Suppressor macrophage (primary cell): ENCODE data around the gene OR1K1.
A peak's percentile ranks its signal among the peaks of the same experiment; 100 is the strongest.
"Not testable (repeated sequence)": the region's sequence is repeated elsewhere in the genome, so short reads cannot be mapped to it uniquely, and the experiment has no call there.

ENCODE experiments used
- DNase-seq, 4 experiments: peaks; one replicate each; pipeline ENCODE4 v3.0.0-alpha.2; 2020 to 2022

The OR1K1 gene

DNA sequence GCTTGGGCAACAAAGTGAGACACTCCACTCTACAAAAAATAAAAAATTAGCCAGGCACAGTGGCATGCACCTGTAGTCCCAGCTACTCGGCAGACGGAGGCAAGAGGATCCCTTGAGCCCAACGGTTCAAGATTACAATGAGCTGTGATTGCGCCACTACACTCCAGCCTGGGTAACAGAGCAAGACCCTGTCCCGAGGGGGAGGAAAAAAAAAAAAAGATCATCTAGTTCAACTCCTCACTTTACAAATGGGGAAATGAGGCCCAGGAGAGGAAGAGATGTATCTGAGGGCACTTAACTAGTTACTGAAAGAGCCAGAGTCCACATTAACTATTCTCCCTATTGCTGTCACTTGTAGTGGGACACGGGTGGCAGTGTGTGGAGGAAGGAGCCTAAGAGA lies 14.6 kb downstream of the OR1K1 start:
- peak; percentile 11 to 48 (median 42) for DNase-seq

DNA sequence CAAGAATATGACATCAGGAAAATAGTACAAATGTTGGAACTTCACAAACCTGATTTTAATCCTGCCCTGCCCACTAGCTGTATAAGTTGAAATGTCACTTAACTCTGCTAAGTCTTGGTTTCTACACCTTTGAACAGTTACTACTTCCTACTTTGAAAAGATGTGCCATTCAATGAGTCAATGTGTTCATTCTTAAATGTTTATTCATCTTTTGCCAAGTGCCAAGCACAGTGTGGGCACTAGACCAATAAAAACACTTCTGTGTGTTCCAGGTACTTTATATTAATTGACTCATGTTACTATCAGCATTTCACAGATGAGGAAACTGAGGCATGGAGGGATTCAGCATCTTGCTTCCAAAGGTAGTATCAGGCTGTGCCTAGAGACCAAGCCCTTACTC lies 15.6 kb downstream of the OR1K1 start:
- no peak for DNase-seq

- DNase-seq = peak; percentile 51 to 67 (median 58)
These were observed 16.4 kb downstream of the OR1K1 start for GRCh38 chr9:122816163-122816867.

DNA sequence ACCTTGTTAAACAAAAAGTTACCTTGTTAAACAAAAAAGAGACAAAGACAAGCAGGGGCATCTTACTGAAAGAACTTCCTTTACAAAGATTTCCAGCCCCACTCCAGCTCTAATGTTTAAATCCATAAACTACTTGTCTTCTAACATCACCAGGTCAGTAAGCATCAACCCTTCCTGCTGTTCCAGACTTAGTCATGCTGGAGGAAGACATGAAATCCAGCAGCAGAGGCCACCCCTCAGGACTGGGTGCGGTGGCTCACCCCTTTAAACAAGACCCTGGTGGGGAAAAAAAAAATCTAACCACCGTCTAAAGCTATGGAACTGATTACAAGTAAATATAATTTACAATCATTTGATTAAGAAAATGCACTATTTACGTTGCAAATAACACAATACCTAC lies 19.4 kb downstream of the OR1K1 start:
- no peak for DNase-seq

DNA sequence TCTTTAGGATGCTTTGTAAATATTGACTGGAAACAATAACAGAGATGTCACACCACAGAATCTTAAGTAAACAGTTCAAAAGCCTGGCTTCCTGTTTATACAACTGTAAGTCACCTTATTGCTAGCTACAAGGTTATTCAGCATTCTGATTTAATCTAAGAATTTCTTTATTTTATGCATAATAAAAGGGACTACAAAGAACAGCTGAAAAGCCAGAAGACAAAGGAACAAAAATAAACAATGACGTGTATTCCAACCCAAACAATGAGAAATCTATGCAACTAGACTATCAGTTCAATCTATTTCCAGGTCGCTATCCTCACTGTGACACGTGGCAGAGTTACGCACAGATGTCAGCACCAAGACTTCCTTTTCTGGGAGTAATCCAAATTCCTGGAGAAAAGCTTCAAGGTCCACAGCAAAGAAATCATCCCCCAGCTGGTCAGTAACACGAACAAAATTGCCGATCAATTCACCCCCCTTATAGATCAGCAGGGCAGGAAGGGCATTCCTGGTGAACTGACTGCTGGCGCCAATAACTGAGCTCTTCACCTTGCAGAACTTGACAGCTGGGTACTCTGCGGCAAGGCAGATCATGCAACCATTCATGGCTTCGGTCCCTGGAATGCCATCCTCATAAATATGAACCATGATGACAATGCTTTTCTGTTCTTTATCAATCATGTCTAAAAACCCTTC lies 20.0 kb downstream of the OR1K1 start:
- DNase-seq = no peak

DNA sequence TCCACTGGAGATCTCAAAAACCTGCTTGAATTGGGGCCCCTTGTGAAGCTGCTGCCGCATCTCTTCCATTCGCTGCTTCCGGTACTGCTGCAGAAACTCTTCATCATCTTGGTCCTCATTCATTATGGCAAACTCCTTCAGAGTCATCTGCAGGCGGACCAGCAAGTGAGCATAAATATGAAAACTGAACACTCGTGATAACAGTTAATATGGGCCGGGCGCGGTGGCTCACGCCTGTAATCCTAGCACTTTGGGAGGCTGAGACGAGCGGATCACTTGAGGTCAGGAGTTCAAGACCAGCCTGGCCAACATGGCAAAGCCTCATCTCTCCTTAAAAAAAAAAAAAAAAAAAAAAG lies 20.5 kb downstream of the OR1K1 start:
- DNase-seq = no peak

- DNase-seq = peak; percentile 77 to 92 (median 87)
These were observed 21.5 kb downstream of the OR1K1 start for GRCh38 chr9:122821278-122821943.

GRCh38 chr9:122822056-122822455 lies 22.1 kb downstream of the OR1K1 start:
- no peak for DNase-seq

DNA sequence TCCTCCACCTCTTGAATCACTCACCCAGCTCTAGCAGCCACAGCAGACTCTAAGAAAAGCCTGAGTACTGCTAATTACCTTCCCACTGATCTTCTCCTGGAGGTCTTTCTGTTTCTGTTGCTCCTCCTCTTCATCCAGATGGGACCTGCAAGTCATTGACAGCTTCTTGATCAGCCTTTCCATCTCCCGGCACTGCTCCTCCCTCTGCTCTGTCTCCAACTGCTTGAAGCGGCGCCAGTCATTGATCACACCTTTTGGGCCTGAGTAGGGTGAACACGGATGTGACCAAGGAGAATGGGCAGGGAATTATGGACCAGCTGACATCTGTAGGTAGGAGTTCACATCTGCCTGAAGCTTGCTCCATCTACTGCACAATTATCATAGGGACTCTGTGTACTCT lies 23.0 kb downstream of the OR1K1 start:
- DNase-seq = no peak

DNA sequence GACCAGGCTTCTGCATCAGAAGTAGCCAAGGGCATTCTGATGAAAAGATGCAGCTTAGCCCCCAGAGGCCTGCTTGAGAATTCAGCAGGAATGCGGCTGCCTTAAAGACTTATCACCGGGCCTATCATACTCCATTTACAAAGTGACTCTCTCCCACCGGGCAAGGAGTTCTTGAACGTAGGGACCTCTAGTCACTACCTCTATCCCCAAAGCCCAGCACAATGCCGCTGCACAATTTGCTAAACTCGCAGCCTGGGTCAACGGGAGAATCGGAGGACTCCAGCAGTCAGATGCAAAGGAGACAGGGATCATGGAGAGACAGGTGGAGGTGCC lies 27.8 kb downstream of the OR1K1 start:
- peak in 2 of 4 experiments; percentile 11 to 19 for DNase-seq

- DNase-seq = not testable (repeated sequence)
These were observed 29.0 kb downstream of the OR1K1 start for GRCh38 chr9:122828965-122829284.

- no peak for DNase-seq
These were observed 32.3 kb downstream of the OR1K1 start for GRCh38 chr9:122832194-122832593.

DNA sequence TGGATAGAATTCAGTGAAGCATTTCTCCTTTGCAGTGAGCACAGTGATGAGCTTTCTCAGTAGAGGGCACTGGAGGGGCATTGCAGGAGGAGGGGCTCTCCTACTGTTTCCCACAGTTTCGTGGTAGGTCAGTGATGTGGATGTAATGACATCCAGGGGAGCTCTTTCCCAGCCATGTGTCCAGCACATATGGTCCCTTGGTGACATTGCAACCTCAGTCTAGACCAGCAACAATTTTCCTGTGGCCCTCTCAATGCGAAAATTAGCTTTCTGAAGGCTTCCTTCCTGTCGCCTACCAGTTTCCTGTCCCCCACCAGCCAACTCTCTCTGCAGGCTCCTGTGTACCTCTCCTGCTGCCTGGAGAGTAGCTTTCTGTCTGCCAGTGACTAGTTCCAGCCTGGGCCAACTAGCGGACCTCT lies 35.4 kb downstream of the OR1K1 start:
- no peak for DNase-seq

GRCh38 chr9:122837266-122837850 lies 37.4 kb downstream of the OR1K1 start:
- no peak for DNase-seq

DNA sequence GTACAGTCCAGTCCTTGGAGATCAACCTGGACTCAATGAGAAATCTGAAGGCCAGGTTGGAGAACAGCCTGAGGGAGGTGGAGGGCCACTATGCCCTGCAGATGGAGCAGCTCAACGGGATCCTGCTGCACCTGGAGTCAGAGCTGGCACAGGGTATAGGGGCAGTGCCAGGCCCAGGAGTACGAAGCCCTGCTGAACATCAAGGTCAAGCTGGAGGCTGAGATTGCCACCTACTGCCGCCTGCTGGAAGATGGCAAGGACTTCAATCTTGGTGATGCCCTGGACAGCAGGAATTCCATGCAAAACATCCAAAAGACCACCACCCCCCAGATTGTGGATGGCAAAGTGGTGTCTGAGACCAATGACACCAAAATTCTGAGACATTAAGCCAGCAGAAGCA lies 38.5 kb downstream of the OR1K1 start:
- DNase-seq = not testable (repeated sequence)

GRCh38 chr9:122841501-122841900 lies 41.6 kb downstream of the OR1K1 start:
- no peak for DNase-seq

- no peak for DNase-seq
These were observed 44.2 kb downstream of the OR1K1 start for GRCh38 chr9:122844137-122844536.

DNA sequence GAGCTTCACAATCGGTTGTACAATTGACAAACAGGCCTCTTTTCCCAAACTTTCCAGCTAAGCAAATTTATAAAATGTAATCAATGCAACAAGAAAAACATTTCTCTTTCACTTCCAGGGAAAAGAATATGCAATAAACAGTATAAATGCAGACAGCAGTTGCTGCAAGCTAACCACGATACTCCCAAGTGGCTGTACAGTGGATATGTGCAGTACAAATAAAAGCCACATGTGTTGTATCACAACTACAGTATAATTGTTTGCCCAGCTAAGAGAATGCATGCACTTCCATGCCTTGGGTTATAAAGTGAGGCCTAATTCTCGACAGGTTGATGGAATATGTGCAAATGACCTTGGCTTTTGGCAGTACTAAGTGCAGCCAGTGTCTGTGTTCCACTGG lies 45.2 kb downstream of the OR1K1 start:
- DNase-seq = no peak

GRCh38 chr9:122846371-122846940 lies 46.5 kb downstream of the OR1K1 start:
- no peak for DNase-seq

GRCh38 chr9:122848256-122848943 lies 48.5 kb downstream of the OR1K1 start:
- no peak for DNase-seq
